ENCODE results near the gene THRA.

Gene THRA

DNA sequence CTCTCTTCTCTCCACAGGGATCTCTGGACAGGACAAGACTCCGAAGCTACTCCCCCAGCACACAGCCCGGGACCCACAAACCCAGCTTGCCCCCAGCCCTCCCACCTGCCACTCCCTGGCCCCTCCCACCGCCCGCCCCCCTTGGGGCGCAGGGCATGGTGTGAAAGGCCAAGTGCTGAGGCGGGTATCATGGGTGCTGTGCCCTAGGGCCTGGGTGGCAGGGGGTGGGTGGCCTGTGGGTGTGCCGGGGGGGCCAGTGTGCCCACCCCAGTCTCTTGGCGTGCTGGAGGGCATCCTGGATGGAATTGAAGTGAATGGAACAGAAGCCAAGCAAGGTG lies 11.4 kb downstream of the THRA start:
- Histone ChIP-seq H3K27me3 (ENCODE audit: insufficient read depth, low read length, poor library complexity, severe bottlenecking) (no peaks in the 10 kb centered on the region), H3K4me2 (ENCODE audit: low read depth, low read length, poor library complexity, severe bottlenecking) (no peak overlapping the region), H3K79me2 (ENCODE audit: insufficient read depth, low read length) (peaks cover 25% of the 10 kb centered on the region; the same call in 1 of the 2 replicates), H3K9ac (ENCODE audit: low read depth, low read length, poor library complexity, severe bottlenecking) (no peak overlapping the region), H3F3A (ENCODE audit: low read depth) (no peaks in the 10 kb centered on the region), H3K4me1 (ENCODE audit: insufficient read depth, low read length, poor library complexity, severe bottlenecking) (peaks cover 43% of the 10 kb centered on the region), H3K9me3 (ENCODE audit: insufficient read depth, low read depth, low read length) (no peaks in the 10 kb centered on the region), H3K9me2 (replicated peaks; ENCODE audit: low read depth, low read length) (no peaks in the 10 kb centered on the region), H2AFZ (ENCODE audit: low read length) (no peak overlapping the region), H3K36me3 (ENCODE audit: insufficient read depth, low read length) (no peaks in the 10 kb centered on the region; the same call in 1 of the 2 replicates), H4K20me1 (ENCODE audit: insufficient read depth, low read length, poor library complexity, severe bottlenecking) (no peaks in the 10 kb centered on the region), H3K4me3 (ENCODE audit: low read length, poor library complexity, severe bottlenecking) (no peak overlapping the region)
- TF ChIP-seq CTCF (conservative IDR thresholded peaks at IDR 0.05; ENCODE audit: low read length) (no peak), EZH2phosphoT487 (IDR thresholded peaks at IDR 0.05; ENCODE audit: borderline replicate concordance) (no peak)

DNA sequence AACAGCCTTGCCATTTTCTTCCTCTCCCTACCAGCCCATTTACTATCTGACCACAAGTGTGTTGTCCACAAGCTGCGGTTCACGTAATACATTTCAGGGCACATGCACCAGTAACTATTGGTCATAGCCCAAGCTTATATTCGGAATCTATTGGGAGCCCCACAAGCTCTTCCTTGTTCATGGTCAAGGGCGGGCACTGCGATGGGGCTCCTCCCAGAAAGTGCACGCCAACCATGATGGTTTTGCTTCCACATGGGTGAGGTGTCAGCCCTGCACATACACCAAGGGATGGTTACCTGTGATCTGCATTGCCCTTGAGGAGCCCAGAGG lies 12.1 kb downstream of the THRA start:
- Histone ChIP-seq H3K27me3 (ENCODE audit: insufficient read depth, low read length, poor library complexity, severe bottlenecking) (no peaks in the 10 kb centered on the region), H3K9ac (ENCODE audit: low read depth, low read length, poor library complexity, severe bottlenecking) (no peak overlapping the region), H3K79me2 (ENCODE audit: insufficient read depth, low read length) (peaks cover 18% of the 10 kb centered on the region; the same call in 1 of the 2 replicates), H4K20me1 (ENCODE audit: insufficient read depth, low read length, poor library complexity, severe bottlenecking) (no peaks in the 10 kb centered on the region), H3K4me2 (ENCODE audit: low read depth, low read length, poor library complexity, severe bottlenecking) (peak overlapping the region; percentile 45), H3K4me3 (ENCODE audit: low read length, poor library complexity, severe bottlenecking) (no peak overlapping the region), H3K9me2 (replicated peaks; ENCODE audit: low read depth, low read length) (no peaks in the 10 kb centered on the region), H2AFZ (ENCODE audit: low read length) (no peak overlapping the region), H3K36me3 (ENCODE audit: insufficient read depth, low read length) (no peaks in the 10 kb centered on the region; the same call in 1 of the 2 replicates), H3K4me1 (ENCODE audit: insufficient read depth, low read length, poor library complexity, severe bottlenecking) (peaks cover 36% of the 10 kb centered on the region), H3F3A (ENCODE audit: low read depth) (no peaks in the 10 kb centered on the region), H3K9me3 (ENCODE audit: insufficient read depth, low read depth, low read length) (no peaks in the 10 kb centered on the region)
- TF ChIP-seq CTCF (conservative IDR thresholded peaks at IDR 0.05; ENCODE audit: low read length) (no peak), EZH2phosphoT487 (IDR thresholded peaks at IDR 0.05; ENCODE audit: borderline replicate concordance) (no peak)

GRCh38 chr17:40075201-40075941 lies 12.6 kb downstream of the THRA start:
- Histone ChIP-seq H3K4me3 (ENCODE audit: low read length, poor library complexity, severe bottlenecking) (no peak overlapping the region), H3K36me3 (ENCODE audit: insufficient read depth, low read length) (no peaks in the 10 kb centered on the region; the same call in 1 of the 2 replicates), H3K9ac (ENCODE audit: low read depth, low read length, poor library complexity, severe bottlenecking) (no peak overlapping the region), H3K27me3 (ENCODE audit: insufficient read depth, low read length, poor library complexity, severe bottlenecking) (no peaks in the 10 kb centered on the region), H3K79me2 (ENCODE audit: insufficient read depth, low read length) (peaks cover 14% of the 10 kb centered on the region; the same call in 1 of the 2 replicates), H2AFZ (ENCODE audit: low read length) (no peak overlapping the region), H3K9me2 (replicated peaks; ENCODE audit: low read depth, low read length) (no peaks in the 10 kb centered on the region), H3K4me2 (ENCODE audit: low read depth, low read length, poor library complexity, severe bottlenecking) (peak overlapping the region; percentile 45), H3F3A (ENCODE audit: low read depth) (no peaks in the 10 kb centered on the region), H4K20me1 (ENCODE audit: insufficient read depth, low read length, poor library complexity, severe bottlenecking) (no peaks in the 10 kb centered on the region), H3K9me3 (ENCODE audit: insufficient read depth, low read depth, low read length) (no peaks in the 10 kb centered on the region), H3K4me1 (ENCODE audit: insufficient read depth, low read length, poor library complexity, severe bottlenecking) (peaks cover 30% of the 10 kb centered on the region)
- TF ChIP-seq CTCF (conservative IDR thresholded peaks at IDR 0.05; ENCODE audit: low read length) (peak; percentile 98), EZH2phosphoT487 (IDR thresholded peaks at IDR 0.05; ENCODE audit: borderline replicate concordance) (no peak)

Measured in Loucy (cell line).